Choroid plexus epithelial cell (primary cell): Measurements from ENCODE around the gene SMURF1.
A peak's percentile ranks its signal among the peaks of the same experiment; 100 is the strongest.

ENCODE experiments used
- DNase-seq: peaks from one replicate; pipeline ENCODE4 v3.0.0-alpha.2; 2010; ENCODE audit warnings: low read depth
- H3K4me3 ChIP-seq: 2 replicates; pipeline ENCODE4 v1.5.1; 2011; ENCODE audit warnings: low read depth, mild to moderate bottlenecking, control low read depth, low read length, moderate library complexity
- CTCF ChIP-seq: conservative IDR thresholded peaks from 2 replicates; pipeline ENCODE4 v1.5.1; 2011; ENCODE audit warnings: low read depth, mild to moderate bottlenecking, control low read depth, inconsistent platforms, low read length, moderate library complexity

SMURF1 gene

GRCh38 chr7:99029466-99030435 lies 114.2 kb downstream of the SMURF1 start:
- no peak overlapping the region for H3K4me3 ChIP-seq
- no peak for TF ChIP-seq CTCF
- no peak for DNase-seq

DNA sequence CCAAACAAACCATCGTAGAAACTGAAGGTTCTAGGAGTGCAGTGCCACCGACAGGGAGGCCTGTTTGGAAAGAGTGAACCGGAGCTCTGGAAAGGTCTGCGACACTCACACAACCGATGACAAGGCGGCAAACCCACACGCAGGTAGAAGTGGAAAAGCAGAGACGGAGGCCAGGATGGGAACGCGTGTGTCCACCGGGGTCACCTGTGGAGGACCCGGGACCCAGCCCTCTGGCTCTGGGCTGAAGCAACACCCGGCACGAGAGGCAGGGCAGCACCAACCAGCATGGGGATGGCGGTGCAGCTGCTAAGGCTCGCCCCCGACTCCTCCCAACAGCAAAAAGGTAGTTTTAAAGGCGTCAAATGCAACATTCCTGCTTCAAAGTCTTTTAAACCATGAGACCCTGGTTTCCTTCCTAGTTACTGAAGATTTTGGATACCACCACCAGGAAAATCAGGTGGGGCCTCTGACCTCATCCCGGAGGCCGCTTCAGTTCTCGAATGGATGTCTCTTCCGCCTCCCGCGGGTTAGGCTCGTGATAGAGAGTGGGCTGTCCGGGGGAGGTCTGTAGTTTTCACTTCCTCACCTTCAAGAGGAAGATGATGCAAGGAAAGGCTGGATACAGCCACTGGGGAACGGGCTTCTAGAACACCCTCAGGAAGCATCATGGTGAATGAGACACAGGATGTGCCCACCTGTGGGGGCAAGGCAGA lies 115.5 kb downstream of the SMURF1 start:
- no peak for TF ChIP-seq CTCF
- H3K4me3 ChIP-seq = no peak overlapping the region
- DNase-seq = no peak

GRCh38 chr7:99027841-99028240 lies 116.1 kb downstream of the SMURF1 start:
- DNase-seq = no peak
- TF ChIP-seq CTCF = no peak
- H3K4me3 ChIP-seq = no peak overlapping the region

GRCh38 chr7:99027241-99027640 lies 116.7 kb downstream of the SMURF1 start:
- TF ChIP-seq CTCF = no peak
- DNase-seq = peak; percentile 82
- H3K4me3 ChIP-seq = no peak overlapping the region

DNA sequence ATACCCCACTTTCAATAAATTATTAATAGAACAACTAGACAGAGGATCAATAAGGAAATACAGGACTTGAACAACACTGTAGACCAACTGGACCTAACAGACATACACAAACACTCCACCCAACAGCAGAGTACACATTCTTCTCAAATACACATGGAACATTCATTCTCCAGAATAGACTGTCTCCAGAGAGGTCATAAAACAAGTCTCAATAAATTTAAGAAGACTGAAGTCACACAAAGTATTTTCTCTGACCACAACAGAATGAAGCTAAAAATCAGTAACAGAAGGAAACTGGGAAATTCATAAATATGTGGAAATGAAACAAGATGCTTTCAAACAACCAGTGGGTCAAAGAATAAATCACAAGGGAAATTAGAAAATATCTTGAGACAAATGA lies 119.8 kb downstream of the SMURF1 start:
- no peak overlapping the region for H3K4me3 ChIP-seq
- TF ChIP-seq CTCF = no peak
- no peak for DNase-seq

DNA sequence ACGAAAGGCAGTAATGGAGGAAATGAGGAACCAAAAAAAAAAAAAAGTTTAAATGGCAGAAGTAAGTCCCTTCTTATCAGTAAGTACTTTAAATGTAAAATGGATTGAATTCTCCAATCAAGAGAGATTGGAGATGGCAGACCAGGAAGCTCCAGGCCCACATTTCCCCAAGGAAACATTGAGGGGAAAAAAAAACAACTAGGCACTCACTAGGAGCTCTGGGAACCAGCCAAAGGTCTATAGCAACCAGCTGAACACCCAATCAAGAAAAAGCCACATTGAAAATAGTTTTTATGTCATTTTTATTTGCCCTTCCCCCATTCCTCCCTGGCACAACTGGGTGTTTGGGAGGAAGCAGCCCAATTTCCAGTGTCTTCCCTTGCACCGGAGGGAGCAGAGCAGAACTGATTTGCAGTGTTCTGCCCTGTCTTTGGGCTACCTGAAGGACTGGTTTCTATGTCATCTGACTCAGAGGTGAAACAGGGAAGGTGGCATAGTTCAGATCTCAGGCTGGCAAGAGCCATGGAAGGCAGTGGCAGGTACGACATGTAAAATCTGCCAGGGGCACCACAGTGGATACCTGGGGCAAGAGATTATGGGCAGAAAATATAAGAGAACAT lies 121.9 kb downstream of the SMURF1 start:
- no peak overlapping the region for H3K4me3 ChIP-seq
- no peak for TF ChIP-seq CTCF
- DNase-seq = peak; percentile 18
